Posterior cingulate gyrus (tissue), 11 donors: ENCODE measurements around the gene DPEP1.
"Not testable (repeated sequence)": the region's sequence is repeated elsewhere in the genome, so short reads cannot be mapped to it uniquely, and the experiment has no call there.

Experiments used
- DNase-seq, 10 donors: peaks; one replicate each; pipeline versions ENCODE4 v3.0.0 to v3.0.0-alpha.2; 2020 to 2021; ENCODE audit warnings: mixed read lengths in 3 of 10
- intact Hi-C: fragments of 100-400 bp; cut with DNase I; formaldehyde crosslinking; loops from one replicate; pipeline ENCODE4 v1.15.1; 2023

The DPEP1 gene

DNA sequence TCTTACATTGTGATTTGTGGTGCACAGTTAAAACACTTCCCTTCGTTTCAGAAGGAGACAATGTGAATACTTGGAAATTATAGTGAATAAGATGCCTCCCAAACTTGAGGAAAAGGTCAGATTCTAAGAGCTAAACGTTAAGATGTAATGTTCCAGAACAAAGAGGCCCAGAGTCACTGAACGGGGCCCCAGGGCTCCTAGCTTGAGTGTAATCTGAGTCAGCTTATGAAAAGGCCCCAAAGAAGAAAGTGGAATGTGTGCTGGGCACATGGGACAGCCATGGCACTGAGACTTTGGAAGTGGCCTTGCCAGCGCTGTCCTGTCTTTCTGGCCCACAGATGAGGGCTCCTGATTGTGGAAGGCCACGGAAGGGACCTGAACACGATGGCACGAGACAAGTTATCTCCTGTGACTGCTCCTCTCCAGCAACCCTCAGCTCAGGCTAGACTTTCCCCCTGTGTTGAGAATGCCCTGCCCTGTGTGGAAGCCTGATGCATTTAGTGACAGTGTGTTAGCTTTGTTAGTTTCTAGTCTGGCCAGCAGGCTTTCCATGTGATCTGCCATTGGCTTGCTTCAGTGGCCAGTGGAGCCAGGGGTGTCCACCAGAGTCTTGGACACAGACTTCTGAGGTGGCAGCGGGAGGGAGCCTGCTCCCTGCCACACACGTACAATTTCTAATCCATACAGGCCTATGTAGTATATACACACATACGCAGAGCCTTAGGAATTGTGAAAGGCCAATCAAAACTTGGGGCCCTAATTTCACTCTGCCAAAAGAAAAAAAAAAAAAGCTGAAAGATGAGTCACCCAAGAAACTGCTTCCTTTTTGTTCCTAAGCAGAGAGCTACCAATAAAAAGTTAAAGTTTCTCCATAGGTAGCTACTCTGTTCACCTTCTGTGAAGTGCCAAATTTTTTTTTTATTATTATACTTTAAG, 57.3 kb downstream of the DPEP1 start:
- intact Hi-C loops = no loop called here
- no peak for DNase-seq

DNA sequence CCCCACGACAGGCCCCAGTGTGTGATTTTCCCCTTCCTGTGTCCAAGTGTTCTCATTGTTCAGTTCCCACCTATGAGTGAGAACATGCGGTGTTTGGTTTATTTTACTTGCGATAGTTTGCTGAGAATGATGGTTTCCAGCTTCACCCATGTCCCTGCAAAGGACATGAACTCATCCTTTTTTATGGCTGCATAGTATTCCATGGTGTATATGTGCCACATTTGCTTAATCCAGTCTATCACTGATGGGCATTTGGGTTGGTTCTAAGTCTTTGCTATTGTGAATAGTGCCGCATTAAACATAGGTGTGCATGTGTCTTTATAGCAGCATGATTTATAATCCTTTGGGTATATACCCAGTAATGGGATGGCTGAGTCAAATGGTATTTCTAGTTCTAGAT, 58.1 kb downstream of the DPEP1 start:
- DNase-seq, intact Hi-C loops: not testable (repeated sequence)

DNA sequence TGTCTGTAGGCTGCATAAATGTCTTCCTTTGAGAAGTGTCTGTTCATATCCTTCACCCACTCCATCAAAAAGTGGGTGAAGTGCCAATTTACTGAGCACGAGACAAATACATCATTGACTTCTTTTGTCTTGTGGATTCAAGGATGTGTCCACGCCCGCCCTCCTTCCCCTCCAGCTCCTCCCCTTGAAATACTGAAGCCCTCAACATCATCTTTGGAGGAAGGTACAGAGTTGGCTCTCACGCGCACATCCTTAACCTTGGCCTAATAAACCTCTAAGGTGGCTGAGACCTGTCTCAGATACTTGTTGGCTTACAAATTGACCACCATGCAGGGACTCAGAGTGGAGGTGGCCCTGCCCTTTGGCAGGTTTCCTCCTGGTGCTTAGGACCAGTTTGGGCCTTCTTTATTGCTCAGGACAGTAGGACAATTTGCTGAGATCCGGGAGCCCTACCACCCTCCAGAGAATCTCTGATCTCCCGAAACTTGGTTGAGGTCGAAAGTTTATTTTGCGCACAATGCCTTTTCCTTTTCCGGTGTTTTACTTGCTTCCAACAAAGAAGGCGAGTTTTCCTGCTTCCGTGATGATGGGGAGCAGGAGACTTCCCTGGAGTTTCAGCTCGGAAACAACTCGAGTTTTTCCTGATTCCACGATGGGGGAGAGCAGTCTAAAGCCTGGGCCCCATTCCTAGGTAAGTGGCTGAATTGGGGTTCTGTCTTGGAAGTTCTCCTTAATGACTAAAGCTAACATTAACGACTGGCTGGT, 58.9 kb downstream of the DPEP1 start:
- intact Hi-C loops = no loop called here
- no peak for DNase-seq

DNA sequence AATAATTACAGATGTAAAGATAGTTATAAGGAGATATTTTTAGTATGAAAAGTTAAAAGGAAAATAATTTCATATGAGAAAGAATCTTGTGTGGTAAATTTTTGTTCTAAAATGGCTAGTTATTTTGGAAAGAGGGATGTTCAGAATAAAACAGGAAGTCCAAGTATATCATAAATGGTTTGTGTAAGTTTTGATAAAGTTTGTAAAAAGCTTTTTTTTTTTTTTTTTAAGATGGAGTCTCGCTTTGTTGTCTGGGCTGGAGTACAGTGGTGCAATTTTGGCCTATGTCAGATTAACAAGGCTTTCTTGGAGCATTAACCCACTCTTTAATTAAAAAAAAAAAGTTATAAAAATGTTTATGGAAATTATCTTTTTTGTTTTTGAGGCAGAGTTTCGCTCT, 64.8 kb downstream of the DPEP1 start:
- DNase-seq = no peak
- intact Hi-C loops = no loop called here

DNA sequence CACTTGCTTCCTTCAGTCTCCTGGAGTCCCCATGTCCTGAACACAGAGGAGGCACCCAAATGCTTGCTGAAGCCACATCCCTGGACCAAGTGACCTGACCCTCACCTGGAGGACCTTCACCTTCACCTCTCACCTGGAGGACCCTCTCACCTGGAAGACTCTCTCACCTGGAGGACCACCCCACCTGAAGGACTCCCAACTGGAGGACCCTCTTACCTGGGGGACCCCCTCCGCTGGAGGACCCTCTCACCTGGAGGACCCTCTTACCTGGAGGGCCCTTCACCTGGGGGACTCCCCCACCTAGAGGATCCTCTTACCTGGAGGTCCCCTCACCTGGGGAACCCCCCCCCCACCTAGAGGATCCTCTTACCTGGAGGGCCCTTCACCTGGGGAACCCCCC, 72.5 kb downstream of the DPEP1 start:
- peak in 3 of 10 donors; percentile 14 to 76 (median 61) for DNase-seq
- intact Hi-C loops = loop anchor here (2.0 kb wide), 1 partner anchor 15 kb away; the partner anchor contains the start of gene SPATA2L

DNA sequence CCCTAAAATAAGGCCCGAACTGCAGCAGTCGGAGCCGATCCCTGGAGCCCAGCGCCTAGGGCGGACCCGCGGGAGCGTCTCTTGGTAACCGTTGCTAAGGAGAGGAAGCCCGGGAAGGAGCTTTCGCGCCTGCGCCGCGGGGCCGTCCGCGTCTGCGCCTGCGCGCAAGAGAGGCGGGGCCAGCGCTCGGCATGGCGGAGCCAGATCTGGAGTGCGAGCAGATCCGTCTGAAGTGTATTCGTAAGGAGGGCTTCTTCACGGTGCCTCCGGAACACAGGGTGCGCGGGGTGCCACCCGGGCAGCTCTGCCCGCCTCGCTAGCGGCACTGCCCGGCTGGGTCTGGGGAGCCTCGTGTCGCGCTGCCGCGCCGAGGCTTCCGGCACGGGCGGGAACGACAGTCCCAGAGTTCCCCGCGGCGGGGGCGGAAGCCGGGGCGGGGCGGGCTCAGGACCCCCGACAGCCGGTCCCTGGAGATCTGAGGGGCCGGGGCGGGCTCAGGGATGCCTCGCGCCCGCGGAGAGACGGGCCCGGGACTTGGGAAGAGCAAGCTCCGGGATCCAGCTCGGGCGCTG, 73.2 kb downstream of the DPEP1 start, which contains the start of gene CDK10:
Gene CDK10 (plus strand): TSS at position 170 of the 572 bp plus-strand sequence. CDS start 22 bp downstream, at position 192.
- intact Hi-C loops = loop anchor here (2.0 kb wide), 1 partner anchor 14 kb away; the partner anchor contains the start of gene SPATA2L
- peak; percentile 82 to 99 (median 91) for DNase-seq

DNA sequence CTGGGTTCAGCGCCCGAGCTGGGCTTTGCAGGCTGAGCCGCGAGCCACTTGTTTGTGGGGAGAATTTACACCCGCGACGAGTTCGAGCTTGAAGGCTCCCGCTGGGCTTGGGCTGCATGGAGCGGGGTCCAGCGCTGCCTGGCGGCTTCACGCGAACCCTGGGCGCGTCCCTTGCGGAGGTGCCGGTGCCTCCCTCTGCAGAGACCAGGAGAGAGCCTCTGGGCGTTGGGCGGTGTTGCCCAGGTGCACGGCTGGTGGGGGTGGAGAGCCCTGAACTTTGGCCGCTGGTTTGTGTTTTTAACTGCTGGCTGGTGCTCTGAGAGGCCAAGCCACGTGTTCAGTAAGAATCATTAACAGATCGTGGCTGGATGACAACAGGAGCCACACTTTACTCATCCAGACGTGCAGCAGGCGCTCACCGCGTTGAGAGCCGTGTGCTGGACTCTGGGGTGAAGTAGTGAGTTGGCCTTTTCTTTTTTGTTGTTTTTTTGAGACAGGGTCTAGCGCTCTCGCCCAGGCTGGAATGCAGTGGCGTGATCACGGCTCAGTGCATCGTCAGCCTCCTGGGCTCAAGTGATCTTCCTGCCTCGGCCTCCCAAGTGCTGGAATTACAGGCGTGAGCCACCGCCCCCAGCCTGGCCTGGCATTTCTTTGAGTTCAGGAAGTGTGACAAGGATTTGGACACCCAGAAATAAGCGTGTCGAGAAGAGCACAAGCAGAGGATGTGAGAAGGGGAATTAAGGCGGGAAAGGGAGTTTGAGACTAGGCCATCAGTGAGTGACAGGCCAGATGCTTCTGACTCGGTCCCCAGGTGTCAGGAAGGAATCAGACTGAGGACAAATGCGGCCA, 73.9 kb downstream of the DPEP1 start:
- peak in 3 of 10 donors; percentile 58 to 70 (median 60) for DNase-seq
- intact Hi-C loops = loop anchor here (2.0 kb wide), 1 partner anchor 13 kb away; the partner anchor contains the start of gene SPATA2L
